ENCODE data around the gene AFDN.

- TF ChIP-seq CTCF (conservative IDR thresholded peaks at IDR 0.05; ENCODE audit: low read depth in 2 of 2) = no peak
- no peak for TF ChIP-seq EZH2 (IDR thresholded peaks at IDR 0.05; ENCODE audit: low read depth, unreplicated experiment)
- TF ChIP-seq EZH2phosphoT487 (IDR thresholded peaks at IDR 0.05; ENCODE audit: unreplicated experiment) = no peak
- no peak for TF ChIP-seq ZNF331 (CRISPR knock-in tag; IDR thresholded peaks at IDR 0.05; ENCODE audit: low read depth)
- TF ChIP-seq POLR2AphosphoS5 (IDR thresholded peaks at IDR 0.05; ENCODE audit: low read depth) = no peak
- TF ChIP-seq STAT1 (IDR thresholded peaks at IDR 0.05; ENCODE audit: unreplicated experiment) = no peak
- TF ChIP-seq CREB1 (CRISPR knock-in tag; IDR thresholded peaks at IDR 0.05; ENCODE audit: low read depth) = no peak
Observed at GRCh38 chr6:167803816-167804215, 22.9 kb upstream of the AFDN start.
